ENCODE results near the gene MMP8.
"Not testable (repeated sequence)": the region's sequence is repeated elsewhere in the genome, so short reads cannot be mapped to it uniquely, and the experiment has no call there.

The MMP8 gene

GRCh38 chr11:102724904-102725500, at the start of gene MMP8:
Gene MMP8, minus strand, starts transcription at chr11:102724954. Its CDS starts 99 bp downstream, at chr11:102724855.
- no peak for DNase-seq

GRCh38 chr11:102773386-102773785, 48.6 kb upstream of the MMP8 start:
- no peak for DNase-seq

- no peak for DNase-seq
Observed at GRCh38 chr11:102771351-102771750, 46.6 kb upstream of the MMP8 start.

GRCh38 chr11:102770191-102770590, 45.4 kb upstream of the MMP8 start:
- DNase-seq = no peak

GRCh38 chr11:102767800-102768199, 43.0 kb upstream of the MMP8 start:
- no peak for DNase-seq

- no peak for DNase-seq
Observed at GRCh38 chr11:102763440-102763839, 38.7 kb upstream of the MMP8 start.

GRCh38 chr11:102762361-102762767, 37.6 kb upstream of the MMP8 start:
- no peak for DNase-seq

GRCh38 chr11:102761646-102762238, 37.0 kb upstream of the MMP8 start:
- peak; percentile 74 for DNase-seq

GRCh38 chr11:102760344-102761035, 35.7 kb upstream of the MMP8 start:
- DNase-seq = no peak

GRCh38 chr11:102757823-102758549, 33.2 kb upstream of the MMP8 start:
- no peak for DNase-seq

GRCh38 chr11:102753267-102753666, 28.5 kb upstream of the MMP8 start:
- DNase-seq = no peak

GRCh38 chr11:102751673-102752072, 26.9 kb upstream of the MMP8 start:
- no peak for DNase-seq

- DNase-seq = no peak
Observed at GRCh38 chr11:102749101-102749722, 24.5 kb upstream of the MMP8 start.

- not testable (repeated sequence) for DNase-seq
Observed at GRCh38 chr11:102746746-102747578, 22.2 kb upstream of the MMP8 start.

- no peak for DNase-seq
Observed at GRCh38 chr11:102734650-102735049, 9.9 kb upstream of the MMP8 start.

GRCh38 chr11:102733232-102733875, 8.6 kb upstream of the MMP8 start:
- peak; percentile 87 for DNase-seq

- not testable (repeated sequence) for DNase-seq
Observed at GRCh38 chr11:102730944-102731343, 6.2 kb upstream of the MMP8 start.

GRCh38 chr11:102729849-102730815, 5.4 kb upstream of the MMP8 start:
- no peak for DNase-seq

- DNase-seq = no peak
Observed at GRCh38 chr11:102727890-102728289, 3.1 kb upstream of the MMP8 start.

- DNase-seq = no peak
Observed at GRCh38 chr11:102722821-102723220, 1.9 kb downstream of the MMP8 start.
